HG03432 (cell line): ENCODE results near the gene SCUBE1.

Source experiments
- ATAC-seq: cut with Tn5 transposase; IDR thresholded peaks from one replicate; pipeline ENCODE4 v1.9.1; 2021; ENCODE audit warnings: mild to moderate bottlenecking, moderate library complexity; ENCODE audit not compliant: unreplicated experiment

Gene SCUBE1

GRCh38 chr22:43239956-43240355 lies 103.2 kb downstream of the SCUBE1 start:
- ATAC-seq: no peak

DNA sequence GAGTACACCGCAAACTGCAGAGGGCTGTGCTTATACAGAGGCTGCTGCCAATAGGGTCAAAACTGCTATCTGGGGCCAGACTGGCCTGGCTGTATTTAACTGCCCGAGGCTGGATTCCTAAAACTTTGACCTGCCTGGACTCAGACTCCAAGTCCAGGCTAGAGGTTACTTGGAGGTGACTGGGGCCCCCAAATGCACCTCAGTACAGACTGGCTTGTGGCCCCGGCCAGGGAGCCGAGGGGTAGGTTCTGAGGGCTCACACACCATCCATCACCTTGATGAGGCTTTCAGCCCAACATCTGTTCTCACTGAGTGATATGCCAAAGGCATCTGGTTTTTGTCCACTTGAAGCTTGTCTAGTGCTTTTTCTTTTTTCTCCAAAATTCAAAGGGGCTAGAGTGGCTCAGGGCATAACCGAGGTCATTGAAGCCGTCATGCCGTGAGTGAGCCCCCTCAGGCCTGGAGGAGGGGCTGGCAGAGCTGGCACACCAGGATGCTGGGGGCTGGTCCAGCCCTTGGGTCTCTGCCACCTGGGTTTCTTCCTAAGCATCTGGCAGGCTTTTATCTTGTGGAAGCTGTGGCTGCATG lies 103.9 kb downstream of the SCUBE1 start:
- no peak for ATAC-seq

GRCh38 chr22:43238526-43239006 lies 104.6 kb downstream of the SCUBE1 start:
- ATAC-seq: no peak

- ATAC-seq: no peak
Observed at GRCh38 chr22:43237280-43237679, 105.9 kb downstream of the SCUBE1 start.

GRCh38 chr22:43236411-43237166 lies 106.6 kb downstream of the SCUBE1 start:
- no peak for ATAC-seq

DNA sequence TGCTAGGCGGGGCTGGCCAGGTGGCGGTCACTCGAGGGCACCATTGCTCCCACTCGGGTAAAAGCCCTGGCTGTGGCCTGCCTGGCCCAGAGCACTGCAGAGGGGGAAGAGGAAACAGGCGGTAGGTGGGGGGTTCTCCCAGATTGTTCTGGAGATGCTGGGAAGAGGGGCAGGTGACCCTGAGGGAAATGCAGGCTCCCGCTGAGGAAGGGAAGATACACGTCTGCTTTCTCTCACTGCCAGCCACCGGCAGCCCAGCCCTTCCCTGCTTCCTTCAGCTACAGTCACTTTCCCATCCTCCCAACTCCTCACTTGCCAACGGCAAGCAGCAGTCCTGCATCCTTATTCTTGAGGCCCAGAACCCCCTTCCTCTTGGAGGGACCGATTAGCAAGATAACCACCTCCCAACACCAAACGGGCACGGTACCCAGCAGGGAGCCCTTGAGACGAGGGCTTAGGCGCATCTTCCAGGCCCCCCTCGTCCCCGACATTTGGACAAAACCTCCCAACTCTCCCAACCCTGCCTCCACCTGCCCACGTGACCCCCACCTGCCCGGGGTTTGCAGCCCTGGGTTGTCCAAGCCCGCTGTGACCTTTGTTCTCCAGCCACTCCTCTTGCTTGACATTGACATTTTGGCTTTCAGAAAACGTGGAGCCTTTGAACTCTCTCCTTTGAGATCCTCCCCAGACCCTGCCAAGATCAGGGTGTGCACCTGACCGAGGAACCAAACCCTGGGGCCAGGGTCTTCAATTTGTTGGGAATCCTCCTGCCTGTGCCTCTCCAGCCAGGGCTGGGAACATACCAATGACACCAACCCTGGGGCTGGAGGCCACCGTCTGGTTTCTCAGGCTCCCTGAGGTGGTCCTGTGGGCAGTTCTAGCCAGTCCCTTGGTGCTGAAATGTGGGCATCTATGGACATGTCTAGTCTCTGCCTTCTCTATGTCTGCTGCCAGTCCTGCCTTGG lies 107.4 kb downstream of the SCUBE1 start:
- no peak for ATAC-seq

DNA sequence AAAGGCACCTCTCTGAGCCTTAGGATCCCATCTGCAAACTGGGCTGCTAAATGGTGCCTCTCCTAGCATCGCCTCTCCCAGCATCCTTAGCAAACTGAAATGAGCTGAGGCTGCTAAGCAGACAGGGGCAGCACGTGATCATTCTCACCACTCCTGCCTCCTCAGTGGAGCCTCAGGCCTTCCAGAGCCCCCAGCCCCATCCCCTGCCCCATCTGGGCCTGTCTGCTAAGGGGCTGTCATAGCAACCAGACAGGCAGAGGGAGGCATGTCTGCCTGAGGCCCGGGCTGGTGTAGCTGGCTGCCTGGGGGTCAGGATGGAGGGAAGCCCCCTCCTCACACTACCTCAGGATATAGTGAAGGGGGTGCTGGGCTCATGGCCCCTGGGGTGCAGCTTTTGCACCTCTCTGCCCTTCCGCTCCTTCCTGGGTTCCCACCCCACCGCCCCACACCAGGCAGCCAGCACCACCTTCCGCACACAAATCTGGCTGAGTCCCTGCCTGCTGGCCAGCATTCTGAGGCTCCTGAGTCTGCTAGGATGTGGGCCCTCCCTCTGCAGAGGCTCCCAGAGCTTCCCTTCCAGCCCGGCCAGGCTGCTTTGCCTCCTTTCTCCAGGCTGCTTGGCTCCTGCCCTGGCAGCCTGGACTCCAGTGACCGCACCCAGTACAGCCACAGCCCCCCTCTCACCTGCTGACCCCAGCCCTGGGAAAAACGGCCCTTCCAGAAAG lies 108.7 kb downstream of the SCUBE1 start:
- ATAC-seq: no peak

DNA sequence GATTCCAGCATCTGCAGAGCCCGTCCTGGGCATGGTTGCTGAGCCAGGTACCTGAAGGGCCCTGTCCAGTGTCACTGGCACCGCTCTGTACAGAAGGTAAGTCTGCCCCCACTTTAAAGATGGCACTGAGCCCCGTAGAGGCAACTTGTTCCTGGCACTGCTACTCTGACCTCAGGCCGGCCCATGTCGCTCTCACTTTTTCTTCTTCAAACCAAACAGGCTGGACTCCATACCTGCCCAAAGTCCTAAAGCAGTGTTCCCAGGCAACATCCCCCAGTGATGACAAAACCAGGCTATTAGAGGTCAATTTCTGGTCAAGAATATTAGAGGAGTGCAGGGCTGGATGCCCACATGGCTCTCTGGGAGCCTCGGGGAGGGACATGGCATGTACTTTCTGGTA lies 109.6 kb downstream of the SCUBE1 start:
- ATAC-seq: no peak

DNA sequence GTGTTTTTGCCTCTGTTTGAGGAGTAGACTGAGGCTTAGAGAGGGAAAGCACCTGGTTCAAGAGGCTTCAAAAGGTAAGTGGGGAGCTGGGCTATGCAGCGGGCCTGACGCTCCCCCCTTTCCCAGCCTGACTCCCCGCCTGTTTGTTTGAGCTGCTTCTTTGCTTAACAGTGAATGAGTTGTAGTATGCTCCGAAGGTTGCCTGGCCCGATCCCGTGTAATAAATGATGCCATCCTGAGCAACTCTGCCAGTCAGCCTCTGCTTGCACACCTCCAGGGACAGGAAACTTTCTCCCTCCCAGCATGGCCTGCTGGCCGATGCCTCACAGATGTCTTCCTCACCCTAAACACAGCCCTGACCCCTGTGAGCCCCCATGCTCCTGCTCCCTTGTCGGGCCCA lies 110.7 kb downstream of the SCUBE1 start:
- no peak for ATAC-seq

DNA sequence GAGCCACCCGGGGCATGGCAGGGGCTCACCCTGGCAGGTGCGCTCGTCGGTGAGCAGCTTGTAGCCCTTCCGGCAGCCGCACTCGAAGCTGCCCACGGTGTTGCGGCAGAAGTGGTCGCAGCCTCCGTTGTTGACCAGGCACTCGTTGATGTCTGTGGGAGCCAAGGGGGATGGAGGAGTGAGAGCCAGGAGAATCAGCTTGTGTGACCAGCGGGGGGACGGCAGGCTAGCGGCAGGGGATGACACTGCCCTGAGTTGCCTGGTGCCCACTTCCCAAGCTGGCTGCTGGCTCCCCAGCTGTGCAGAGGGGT lies 111.5 kb downstream of the SCUBE1 start:
- ATAC-seq: no peak

DNA sequence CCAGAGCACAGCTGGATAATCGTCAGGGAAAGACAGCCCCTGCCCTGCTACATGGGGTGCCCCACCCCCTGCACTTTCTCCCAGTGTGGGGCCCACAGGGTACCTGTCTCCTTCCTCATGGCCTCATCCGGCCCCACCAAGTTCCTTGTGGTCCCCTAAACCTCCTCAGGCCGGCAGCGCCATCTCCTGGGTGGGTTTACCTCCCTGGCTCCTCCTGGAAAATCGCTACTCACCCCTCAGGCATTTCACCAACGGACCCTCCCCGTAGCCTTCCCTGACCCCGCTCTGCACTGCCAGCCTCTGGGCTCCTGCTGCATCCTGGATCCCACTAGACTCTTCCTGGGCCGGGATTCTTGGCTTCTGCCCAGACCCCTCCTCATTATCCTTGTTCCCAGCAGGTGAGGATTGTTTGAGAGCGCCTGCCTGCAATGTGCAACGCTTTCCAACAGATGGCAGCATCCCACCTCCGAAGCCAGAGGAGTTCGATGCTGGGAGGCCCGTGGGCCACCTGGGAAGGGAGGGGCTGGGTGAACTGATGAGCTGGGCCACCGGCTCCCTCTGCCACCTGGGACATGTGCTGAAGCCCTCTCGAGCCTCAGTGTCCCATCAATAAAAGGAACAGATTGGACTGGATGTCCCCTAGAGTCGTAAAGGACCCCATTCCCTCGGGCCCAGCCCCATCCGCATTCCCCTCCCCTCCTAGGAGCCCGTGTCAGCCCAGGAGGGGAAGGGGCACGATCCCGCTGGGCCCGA lies 112.0 kb downstream of the SCUBE1 start:
- ATAC-seq: no peak

DNA sequence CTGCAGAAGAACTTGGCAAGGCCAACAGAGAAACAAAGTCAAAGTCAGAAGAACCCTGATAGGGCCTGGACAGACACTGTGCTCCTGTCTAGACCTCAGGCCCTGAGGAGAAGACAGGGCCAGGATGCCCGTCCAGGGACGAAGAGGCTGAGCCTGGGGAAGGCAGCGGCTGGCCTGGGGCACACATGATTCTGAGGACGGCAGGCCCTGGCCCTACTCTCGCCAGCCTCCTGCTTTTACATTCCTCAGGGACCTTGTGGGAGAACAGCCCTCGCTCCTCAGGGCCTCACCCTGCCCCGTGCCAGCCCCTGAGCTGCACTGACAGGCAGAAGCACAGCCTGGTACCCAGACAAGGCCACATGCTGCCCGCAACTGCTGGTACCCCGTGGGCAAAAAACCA lies 112.6 kb downstream of the SCUBE1 start:
- ATAC-seq: no peak

GRCh38 chr22:43228863-43229262 lies 114.3 kb downstream of the SCUBE1 start:
- ATAC-seq: no peak

- no peak for ATAC-seq
Observed at GRCh38 chr22:43228330-43228729, 114.8 kb downstream of the SCUBE1 start.

DNA sequence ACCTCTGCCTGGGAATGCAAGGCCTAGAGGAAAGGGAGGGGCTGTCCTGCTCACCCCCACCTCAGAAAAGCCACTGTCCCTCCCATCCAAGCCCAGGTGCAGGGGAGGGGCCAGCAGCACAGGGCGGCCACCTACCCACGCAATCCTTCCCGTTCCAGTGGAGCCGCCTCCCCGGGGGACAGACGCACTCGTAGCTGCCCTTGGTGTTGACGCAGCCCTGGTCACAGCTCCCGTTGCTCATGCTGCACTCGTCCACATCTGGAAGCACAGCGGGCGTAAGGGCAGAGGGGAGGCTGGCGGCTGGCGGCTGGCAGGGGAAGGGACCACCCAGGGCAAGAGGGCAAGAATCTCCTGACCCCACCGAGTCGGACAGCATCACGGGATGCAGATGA lies 115.9 kb downstream of the SCUBE1 start:
- ATAC-seq: no peak

DNA sequence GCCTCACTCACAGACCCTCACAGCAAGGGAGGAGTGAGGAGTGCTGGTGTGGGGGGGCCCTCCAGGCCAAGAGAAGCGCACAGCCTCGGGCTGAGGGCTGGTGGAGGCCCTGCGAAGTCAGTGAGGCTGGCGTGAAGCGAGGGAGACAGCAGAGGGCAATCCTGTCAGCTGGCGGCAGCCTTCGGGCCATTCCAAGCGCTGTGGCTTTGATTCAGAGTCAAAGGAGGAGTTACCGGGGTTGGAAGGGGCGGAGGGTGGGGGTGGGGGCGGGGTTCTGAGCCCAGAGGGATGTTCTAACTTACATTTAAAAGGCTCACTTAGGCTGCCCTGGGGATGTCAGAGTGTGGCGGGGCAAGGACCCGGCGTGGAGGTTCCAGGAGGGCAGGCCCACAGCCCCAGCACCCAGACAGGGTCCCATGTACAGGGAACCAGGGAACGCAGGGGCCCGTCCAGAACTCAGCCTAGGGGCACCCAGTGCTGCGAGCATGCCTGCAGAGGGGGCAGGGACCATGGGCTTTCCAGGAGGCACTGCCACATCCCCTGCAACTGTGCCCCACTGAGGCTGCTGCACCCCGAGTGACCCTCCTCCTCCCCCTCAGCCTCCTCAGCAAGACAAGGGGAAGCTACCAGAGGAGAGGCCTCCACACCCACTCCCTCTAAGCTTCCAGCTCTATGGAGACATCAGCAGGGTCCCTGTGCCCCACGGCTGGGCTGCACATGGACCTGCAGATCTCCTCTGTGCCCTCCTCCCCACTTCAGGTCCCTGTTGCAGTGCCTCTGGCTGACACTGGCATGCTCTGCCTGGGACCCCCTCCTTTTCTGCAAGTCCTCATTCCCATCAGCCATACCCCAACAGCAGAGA lies 116.6 kb downstream of the SCUBE1 start:
- no peak for ATAC-seq

DNA sequence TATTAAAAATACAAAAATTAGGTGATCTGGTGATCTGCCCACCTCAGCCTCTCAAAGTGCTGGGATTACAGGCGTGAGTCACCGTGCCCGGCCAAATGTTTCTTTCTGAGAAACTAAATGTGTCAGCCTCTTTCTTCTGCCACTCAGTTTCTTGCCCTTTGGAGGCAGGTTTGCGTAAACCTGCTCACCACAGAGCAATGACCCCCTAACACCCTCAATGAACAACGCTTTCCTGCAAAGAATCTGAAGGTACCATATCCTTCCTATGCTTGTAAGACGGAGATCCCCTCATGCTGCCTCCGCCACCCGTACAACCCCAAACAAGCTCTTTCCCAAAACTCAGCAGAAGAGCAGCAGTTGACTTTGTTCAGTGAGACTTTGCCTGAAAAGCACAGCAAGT lies 117.6 kb downstream of the SCUBE1 start:
- ATAC-seq: no peak

GRCh38 chr22:43222987-43223386 lies 120.2 kb downstream of the SCUBE1 start:
- no peak for ATAC-seq

DNA sequence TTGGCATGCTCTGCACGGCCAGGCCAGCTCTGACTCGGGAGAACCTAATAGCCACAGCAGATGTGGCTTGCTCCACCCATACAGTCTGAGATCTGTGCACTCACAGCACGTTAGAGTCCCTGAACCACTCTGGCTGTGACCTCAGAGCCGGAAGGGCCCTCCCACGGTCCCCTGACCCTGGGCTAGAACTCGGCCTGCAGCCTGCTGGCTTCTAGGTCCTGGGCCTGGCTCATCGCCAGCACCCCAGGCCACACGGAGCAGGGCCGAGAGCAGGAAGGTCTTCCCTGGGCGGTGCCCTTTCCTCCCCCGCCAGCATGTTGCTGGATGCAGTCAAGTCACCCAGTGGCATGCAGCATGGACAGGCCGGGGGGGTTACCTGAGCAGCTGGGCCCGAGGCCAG lies 120.9 kb downstream of the SCUBE1 start:
- no peak for ATAC-seq
